ENCODE data around the gene ASCL2. TPM values are rescaled to one million over a fixed set of nuclear protein-coding genes. Genes with fewer than 3 reads are reported as not detected.

The ASCL2 gene
- total RNA-seq, 2 experiments from 2014 or later, result not detected

GRCh38 chr11:2229713-2230297, 40.6 kb downstream of the ASCL2 start:
- Mint-ChIP-seq H3K4me3 (no peak overlapping the region), H3K9me3 (peaks cover 16% of the 10 kb centered on the region), H3K27ac (no peak overlapping the region), H3K36me3 (ENCODE audit: low read depth) (peaks cover 4% of the 10 kb centered on the region), H3K4me1 (ENCODE audit: low read depth) (no peaks in the 10 kb centered on the region), H3K27me3 (peaks cover 16% of the 10 kb centered on the region)
- DNase-seq (no peak), ATAC-seq (ENCODE audit: poor library complexity) (no peak)
- CTCF ChIA-PET, result interaction anchor here (0.6 to 1.1 kb wide), 2 partner anchors 28 to 191 kb away, joined by 3 read pairs; no protein-coding TSS in a partner anchor
- Histone ChIP-seq H3K4me3 (ENCODE audit: low read length) (no peak overlapping the region), H3K27ac (ENCODE audit: low read depth in 1 of 2, low read length in 2 of 2) (no peak overlapping the region), H3K9me3 (ENCODE audit: control insufficient read depth in 1 of 2, insufficient read depth in 1 of 2, low read length in 2 of 2) (peaks cover 4 to 18% of the 10 kb centered on the region in 2 experiments), H3K4me1 (ENCODE audit: insufficient read depth, low read length) (no peaks in the 10 kb centered on the region), H3K36me3 (ENCODE audit: insufficient read depth, low read length) (no peaks in the 10 kb centered on the region), H3K27me3 (ENCODE audit: control insufficient read depth in 1 of 2, insufficient read depth in 2 of 2, low read length in 2 of 2) (no peaks in the 10 kb centered on the region)
- TF ChIP-seq CTCF (IDR thresholded peaks at IDR 0.05), result no peak
- POLR2A ChIA-PET, result interaction anchor here (1.3 kb wide), 1 partner anchor 19 kb away, joined by 3 read pairs; no protein-coding TSS in a partner anchor
- intact Hi-C loops (cut with DNase I, micrococcal nuclease), result no loop called here

- Histone ChIP-seq H3K9me3 (ENCODE audit: control insufficient read depth in 1 of 2, insufficient read depth in 1 of 2, low read length in 2 of 2) (peaks cover 8 to 9% of the 10 kb centered on the region in 2 experiments), H3K4me3 (ENCODE audit: low read length) (no peak overlapping the region), H3K27ac (ENCODE audit: low read depth in 1 of 2, low read length in 2 of 2) (no peak overlapping the region), H3K4me1 (ENCODE audit: insufficient read depth, low read length) (no peaks in the 10 kb centered on the region), H3K27me3 (ENCODE audit: control insufficient read depth in 1 of 2, insufficient read depth in 2 of 2, low read length in 2 of 2) (peaks cover 8 to 12% of the 10 kb centered on the region in 2 experiments), H3K36me3 (ENCODE audit: insufficient read depth, low read length) (no peaks in the 10 kb centered on the region)
- DNase-seq (no peak), ATAC-seq (ENCODE audit: poor library complexity) (no peak)
- Mint-ChIP-seq H3K4me3 (no peak overlapping the region), H3K36me3 (ENCODE audit: low read depth) (peaks cover 4% of the 10 kb centered on the region), H3K27ac (no peak overlapping the region), H3K9me3 (peaks cover 10% of the 10 kb centered on the region), H3K4me1 (ENCODE audit: low read depth) (no peaks in the 10 kb centered on the region), H3K27me3 (peaks cover 24% of the 10 kb centered on the region)
- intact Hi-C loops (cut with DNase I, micrococcal nuclease), result no loop called here
- TF ChIP-seq CTCF (IDR thresholded peaks at IDR 0.05), result no peak
- ChIA-PET POLR2A (no interaction called here), CTCF (no interaction called here)
Measured at GRCh38 chr11:2224254-2224653, 46.1 kb downstream of the ASCL2 start.

- Mint-ChIP-seq H3K27ac (no peak overlapping the region), H3K27me3 (peaks cover 24% of the 10 kb centered on the region), H3K9me3 (peaks cover 10% of the 10 kb centered on the region), H3K36me3 (ENCODE audit: low read depth) (peaks cover 4% of the 10 kb centered on the region), H3K4me1 (ENCODE audit: low read depth) (no peaks in the 10 kb centered on the region), H3K4me3 (no peak overlapping the region)
- peaks cover 8 to 12% of the 10 kb centered on the region in 2 experiments for H3K27me3 ChIP-seq (ENCODE audit: control insufficient read depth in 1 of 2, insufficient read depth in 2 of 2, low read length in 2 of 2)
- no peak for ATAC-seq (ENCODE audit: poor library complexity)
- POLR2A ChIA-PET, result interaction anchor here (0.6 kb wide), 1 partner anchor 862 kb away, joined by 3 read pairs; no protein-coding TSS in a partner anchor
- H3K27ac ChIP-seq (ENCODE audit: low read depth in 1 of 2, low read length in 2 of 2), result no peak overlapping the region
- CTCF ChIA-PET, result no interaction called here
- no peak overlapping the region for H3K4me3 ChIP-seq (ENCODE audit: low read length)
- H3K4me1 ChIP-seq (ENCODE audit: insufficient read depth, low read length), result no peaks in the 10 kb centered on the region
- no peaks in the 10 kb centered on the region for H3K36me3 ChIP-seq (ENCODE audit: insufficient read depth, low read length)
- peaks cover 7 to 8% of the 10 kb centered on the region in 2 experiments for H3K9me3 ChIP-seq (ENCODE audit: control insufficient read depth in 1 of 2, insufficient read depth in 1 of 2, low read length in 2 of 2)
- intact Hi-C loops (cut with DNase I, micrococcal nuclease), result no loop called here
- TF ChIP-seq CTCF (IDR thresholded peaks at IDR 0.05), result no peak
- DNase-seq, result no peak
Measured at GRCh38 chr11:2223153-2223794, 47.1 kb downstream of the ASCL2 start.

Measured in CD4-positive, alpha-beta T cell (primary cell).